Left colon (tissue), 2 donors: Measurements from ENCODE around the gene RPUSD1. TPM values are rescaled to one million over a fixed set of nuclear protein-coding genes. Genes with fewer than 3 reads are reported as not detected.
A peak's percentile ranks its signal among the peaks of the same experiment; 100 is the strongest.
"Not testable (repeated sequence)": the region's sequence is repeated elsewhere in the genome, so short reads cannot be mapped to it uniquely, and the experiment has no call there.

ENCODE experiments used
- ATAC-seq: fragments of 200-7000 bp; cut with Tn5 transposase; one replicate; pipeline ENCODE4 v1.9.1; 2020; ENCODE audit warnings: mild to moderate bottlenecking, moderate library complexity
- DNase-seq, 2 donors: peaks; one replicate each; pipeline ENCODE4 v3.0.0-alpha.2; 2020
- intact Hi-C, 2 donors: fragments of 100-400 bp; cut with DNase I in 1 of 2; cut with micrococcal nuclease in 1 of 2; formaldehyde crosslinking; loops; one replicate each; pipeline versions ENCODE4 v1.11.2 to v1.14.0; 2022; cut with DNase I, micrococcal nuclease
- total RNA-seq, 2 donors: library from RNA; stranded (reverse); fragmentation: NEBNext Ultra II Directional; extraction: Animal tissue kit (Norgen Biotek cat#: 25700); gene quantifications; one replicate each; pipeline ENCODE4 v1.2.1, GENCODE V29; 2021
- donor health status: DM: no; HTN: no; CAD: no.
- donor health status: DM: yes; HTN: yes; CAD: no.

RPUSD1 gene
- total RNA-seq, 2 donors from 2014 or later = 21.3 to 24.1 TPM

DNA sequence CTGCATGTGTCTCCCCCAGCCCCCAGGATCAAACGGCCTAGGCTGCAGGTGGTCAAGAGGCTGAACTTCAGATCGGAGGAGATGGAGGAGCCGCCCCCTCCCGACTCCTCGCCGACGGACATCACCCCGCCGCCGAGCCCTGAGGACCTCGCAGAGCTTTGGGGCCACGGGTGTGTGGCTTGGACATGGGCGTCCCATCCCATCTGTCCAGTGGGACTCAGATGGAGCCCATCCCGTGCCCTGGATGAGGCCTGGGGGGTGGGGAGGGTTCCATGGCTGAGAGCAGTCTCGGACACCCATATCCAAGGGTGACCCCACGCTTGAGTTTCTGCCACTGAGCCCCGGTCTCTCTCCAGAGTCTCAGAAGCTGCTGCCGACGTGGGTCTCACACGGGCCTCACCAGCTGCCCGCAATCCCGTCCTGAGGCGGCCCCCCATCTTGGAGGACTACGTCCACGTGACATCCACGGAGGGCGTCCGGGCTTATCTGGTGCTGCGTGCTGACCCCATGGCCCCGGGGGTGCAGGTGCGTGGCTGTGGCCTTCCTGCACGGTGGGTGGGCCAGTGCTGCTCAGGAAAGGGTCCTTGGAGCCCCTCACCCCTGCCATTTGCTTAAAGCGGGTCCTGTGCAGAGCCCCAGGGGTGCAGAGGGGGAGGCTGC, 1.1 kb upstream of the RPUSD1 start:
- DNase-seq = no peak
- no peak for ATAC-seq
- intact Hi-C loops = no loop called here

DNA sequence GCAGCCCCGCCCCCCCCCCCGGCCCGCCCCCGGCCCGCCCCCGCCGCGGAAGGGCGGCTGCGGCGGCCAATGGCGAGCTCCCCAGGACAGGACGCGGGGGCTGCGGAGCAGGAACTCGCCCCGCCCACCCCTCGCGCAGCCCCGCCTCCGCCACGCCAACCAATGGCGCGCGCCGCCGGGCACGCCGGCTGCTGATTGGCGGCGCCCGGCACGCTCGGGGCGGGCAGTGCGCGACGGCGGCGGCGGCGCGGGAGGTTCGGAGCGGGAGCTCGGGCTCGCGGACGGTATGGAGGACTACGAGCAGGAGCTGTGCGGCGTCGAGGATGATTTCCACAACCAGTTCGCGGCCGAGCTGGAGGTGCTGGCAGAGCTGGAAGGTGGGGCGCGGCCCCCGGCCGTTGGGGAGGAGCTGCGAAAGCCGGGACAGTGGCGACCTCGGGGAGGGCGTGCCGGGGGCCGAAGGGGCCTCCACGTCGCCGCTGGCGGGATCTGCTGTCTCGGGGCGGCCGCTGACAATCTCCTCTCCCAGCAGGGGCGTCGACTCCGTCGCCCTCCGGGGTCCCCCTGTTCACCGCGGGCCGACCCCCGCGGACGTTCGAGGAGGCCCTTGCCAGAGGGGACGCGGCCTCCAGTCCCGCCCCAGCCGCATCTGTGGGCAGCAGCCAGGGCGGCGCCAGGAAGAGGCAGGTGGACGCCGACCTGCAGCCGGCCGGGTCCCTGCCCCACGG, 382 bp upstream of the RPUSD1 start, which contains the start of gene CHTF18:
CHTF18 (plus strand) TSS at position 222 of the 728 bp plus-strand sequence; CDS start at position 287, 65 bp downstream.
- intact Hi-C loops = no loop called here
- peak; percentile 85 to 90 for DNase-seq
- peak; percentile 91 for ATAC-seq

DNA sequence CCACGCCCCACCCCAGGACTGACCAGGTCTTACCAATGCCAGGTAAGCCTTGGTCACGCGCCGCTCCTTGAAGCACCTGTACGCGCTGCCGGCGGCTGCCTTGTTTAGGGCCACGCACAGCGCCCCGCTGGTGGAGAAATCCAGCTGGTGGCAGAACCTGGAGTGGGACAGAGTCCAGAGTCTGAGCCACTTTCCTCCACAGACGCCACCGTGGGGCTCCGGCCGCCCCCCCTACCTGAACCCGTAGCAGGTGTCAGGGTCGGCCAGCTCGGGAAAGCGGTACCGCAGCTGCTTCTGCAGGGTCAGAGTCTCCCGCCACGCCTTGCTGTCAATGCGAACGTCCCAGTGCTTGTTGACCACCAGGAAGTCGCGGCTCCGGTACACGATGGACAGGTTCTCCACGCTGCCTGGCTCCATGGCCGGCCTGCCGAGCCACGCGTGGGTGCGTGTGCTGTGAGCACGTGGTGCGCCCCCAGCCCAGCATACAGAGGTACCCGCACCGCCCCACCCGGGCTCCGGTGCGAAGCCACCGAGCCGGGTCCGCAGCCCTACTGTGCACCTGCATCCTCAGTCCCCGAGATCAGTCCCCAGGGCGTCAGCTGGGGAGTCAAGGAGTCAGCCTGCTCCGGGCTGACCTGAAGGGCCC, 737 bp downstream of the RPUSD1 start:
- intact Hi-C loops = no loop called here
- DNase-seq (peak in 1 of 2 donors; percentile 45), ATAC-seq (peak; percentile 11)

DNA sequence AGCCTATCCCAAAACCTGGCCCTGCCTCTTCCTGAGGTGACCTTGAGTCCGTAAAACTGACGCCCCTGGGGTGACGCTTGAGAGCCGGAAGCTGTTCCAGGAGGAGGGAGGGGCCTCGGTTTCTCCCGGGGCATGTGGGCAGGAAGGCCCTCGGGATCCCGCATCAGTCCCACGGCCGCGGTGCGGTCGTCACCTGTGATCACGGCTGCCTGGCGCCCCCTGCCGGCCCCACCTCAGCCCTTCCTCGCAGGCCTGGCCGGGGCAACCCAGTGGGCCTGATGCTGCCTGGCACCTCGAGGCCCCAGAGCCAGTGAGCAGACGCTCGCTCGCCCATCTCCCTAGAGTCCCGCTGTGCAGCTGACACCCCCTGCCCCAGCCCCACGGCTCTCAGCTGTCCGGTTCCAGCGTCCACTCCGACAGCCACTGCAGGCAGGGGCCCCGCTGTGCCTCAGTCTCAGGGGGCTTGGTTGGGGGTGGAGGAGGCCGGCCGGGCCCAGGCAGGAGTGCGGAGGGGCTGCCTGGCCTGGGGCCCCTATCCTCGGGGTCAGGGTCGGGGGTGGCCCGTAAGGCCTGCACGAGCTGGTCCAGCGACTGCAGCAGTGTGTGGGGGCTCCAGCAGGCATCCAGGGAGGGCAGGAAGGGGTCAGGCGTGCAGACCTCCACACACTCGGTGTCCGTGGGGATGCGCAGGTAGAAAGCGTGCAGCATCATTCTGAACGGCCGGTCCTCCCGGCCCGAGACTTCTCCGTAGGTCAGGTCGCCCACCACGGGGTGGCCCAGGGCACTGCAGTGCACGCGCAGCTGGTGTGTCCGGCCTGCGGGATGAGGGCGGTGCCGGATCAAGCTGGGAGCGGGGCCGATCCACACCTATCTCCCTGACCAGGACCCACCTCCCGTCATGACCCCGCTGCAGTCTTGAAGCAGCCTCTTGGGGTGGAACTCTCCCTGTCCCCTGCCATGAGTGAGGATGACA, 2.3 kb downstream of the RPUSD1 start:
- ATAC-seq = peak; percentile 44
- intact Hi-C loops = loop anchor here in 1 of 2 donors (2.0 kb wide), 1 partner anchor 75 kb away; no protein-coding TSS in a partner anchor

DNA sequence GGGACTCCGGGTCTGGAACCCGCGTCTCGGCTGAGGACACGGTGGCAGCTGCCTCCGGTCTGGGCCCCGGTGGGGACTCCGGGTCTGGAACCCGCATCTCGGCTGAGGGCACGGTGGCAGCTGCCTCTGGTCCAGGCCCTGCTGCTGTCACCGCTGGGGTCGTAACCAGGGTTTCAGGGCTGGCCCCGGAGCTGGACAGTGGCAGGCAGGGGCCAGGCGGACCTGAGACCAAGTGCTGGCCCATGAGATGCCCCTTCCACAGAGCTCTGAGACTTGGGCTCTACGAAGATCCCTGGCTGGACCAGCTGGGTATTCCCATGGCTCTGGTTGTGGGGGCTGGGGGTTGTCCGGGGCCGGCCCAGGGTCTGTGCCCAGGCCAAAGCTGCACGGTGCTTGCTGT, 3.8 kb downstream of the RPUSD1 start:
- ATAC-seq = no peak
- DNase-seq = no peak
- intact Hi-C loops = loop anchor here in 1 of 2 donors (2.0 kb wide), 1 partner anchor 74 kb away; no protein-coding TSS in a partner anchor

More for the DNA sequence above, 2.3 kb downstream of the RPUSD1 start:
- peak in 1 of 2 donors; percentile 86 for DNase-seq

DNA sequence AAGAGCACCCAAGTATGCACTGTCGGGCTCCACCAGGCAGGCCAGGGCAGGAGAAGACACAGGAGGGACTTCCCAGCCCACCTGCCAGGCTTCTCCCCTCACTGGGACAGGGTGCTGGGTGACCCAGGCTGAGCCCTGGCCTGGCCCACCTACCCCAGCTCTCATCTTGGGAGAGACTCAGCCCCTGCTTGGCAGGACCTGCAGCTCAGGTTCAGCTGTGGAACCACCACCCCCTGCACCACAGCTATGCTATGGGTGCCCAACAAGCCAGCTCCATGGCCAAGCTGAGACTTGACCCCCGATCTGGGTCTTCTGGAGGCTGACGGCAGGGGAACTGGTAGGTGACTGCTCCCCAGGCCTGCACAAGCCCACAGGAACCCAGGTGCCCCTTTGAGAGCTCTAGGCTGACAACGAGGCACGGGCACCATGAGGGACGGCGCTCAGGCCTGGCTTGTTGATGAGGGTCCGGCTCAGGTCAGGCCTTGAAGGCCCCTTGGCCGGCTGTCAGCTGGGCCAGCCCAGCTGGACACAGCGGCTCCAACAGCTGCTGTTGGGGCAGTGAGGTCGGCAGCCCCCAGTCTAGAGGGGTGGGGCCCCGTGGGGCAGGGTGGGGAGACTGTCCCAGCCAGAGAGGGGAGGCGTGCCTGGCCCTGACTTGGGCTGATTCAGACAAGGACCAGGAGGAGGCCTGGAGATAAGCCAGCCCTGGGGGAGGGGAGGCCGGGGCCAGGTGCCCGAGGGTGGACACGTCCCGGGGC, 4.6 kb downstream of the RPUSD1 start:
- intact Hi-C loops = loop anchor here in 1 of 2 donors (2.0 kb wide), 1 partner anchor 73 kb away; no protein-coding TSS in a partner anchor
- ATAC-seq = no peak
- DNase-seq = no peak

DNA sequence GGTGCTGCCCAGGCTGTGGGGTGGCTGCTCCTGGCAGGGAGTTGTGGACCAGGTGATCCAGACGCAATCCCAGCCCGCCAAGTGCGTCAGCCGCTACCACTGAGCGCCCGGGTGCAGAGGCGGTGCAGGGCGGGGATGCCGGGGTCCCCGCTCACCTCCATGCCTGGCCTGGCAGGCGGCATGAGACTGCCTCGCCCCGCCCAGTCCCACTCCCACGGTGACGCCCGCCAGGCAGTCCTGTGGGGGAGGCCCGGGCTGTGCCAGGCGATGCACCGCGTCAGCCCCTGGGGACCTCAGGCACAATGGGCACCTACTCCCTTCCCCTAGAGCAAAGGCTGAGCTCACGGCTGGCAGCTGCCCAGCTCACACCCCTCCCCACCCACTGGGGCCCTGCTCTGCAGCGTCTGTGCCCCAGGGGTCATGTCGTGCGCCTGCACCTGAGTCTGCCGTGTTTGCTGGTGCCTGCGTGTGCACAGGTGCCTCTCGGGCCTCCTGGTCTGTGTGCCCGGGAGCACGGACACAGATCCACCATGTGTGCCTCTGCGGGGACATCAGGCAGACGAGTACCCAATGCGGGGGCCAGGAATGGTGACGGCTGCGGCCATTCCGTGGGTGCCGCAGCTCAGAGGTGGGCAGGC, 5.3 kb downstream of the RPUSD1 start:
- intact Hi-C loops = no loop called here
- DNase-seq (no peak), ATAC-seq (peak; percentile 8)

DNA sequence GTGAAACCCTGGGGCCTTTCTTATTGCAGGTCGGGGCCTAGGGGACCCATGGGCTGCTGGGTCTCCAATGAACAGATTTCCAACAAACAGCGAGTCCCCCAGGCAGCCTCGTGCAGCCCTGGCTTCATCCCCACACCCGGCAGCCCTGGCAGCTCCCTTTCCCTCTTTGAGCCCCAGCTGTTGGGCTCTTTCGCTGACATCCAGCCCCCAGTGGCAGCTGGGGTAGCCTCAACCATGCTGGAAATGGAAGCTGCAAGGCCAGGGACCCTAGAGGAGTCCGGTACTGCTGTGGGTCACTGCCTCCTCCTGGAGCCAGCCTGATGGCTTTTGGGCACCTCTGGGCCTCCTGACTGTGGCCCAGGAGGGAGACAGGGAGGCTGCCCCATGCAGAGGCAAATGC, 5.9 kb downstream of the RPUSD1 start:
- DNase-seq (no peak), ATAC-seq (no peak)
- intact Hi-C loops = no loop called here

DNA sequence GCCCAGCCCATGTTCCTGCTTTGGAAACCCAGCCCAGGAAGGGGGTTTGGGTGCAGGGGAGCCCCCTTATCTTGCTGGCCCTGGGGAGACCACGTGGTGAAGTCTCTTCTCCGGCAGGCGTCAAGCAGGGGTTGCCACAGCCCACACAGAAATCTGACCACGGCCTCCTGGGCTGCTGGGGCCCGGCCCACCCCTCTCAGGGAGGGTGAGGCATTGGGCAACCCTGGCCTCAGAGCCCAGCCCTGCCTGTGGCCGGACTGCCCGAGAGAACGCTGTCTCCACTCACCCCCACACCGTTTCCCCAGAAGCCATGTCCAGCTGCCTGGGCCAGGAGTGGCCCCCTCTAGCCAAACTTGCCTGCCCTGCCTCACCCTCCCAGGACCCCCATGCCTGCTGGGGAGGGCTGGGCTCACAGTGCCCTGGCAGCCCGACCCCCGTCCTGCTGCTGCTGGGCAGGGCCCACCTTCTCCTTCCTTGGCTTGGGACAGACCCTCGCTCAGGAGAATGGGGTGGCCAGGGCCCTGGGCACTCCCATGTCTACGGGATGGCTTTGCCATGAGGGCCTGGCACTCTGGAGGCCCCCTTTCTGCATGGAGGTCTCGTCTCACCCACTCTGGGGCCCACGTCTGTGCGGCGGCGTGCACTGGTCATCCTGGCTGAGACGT, 6.7 kb downstream of the RPUSD1 start:
- intact Hi-C loops = no loop called here
- ATAC-seq = no peak
- no peak for DNase-seq

DNA sequence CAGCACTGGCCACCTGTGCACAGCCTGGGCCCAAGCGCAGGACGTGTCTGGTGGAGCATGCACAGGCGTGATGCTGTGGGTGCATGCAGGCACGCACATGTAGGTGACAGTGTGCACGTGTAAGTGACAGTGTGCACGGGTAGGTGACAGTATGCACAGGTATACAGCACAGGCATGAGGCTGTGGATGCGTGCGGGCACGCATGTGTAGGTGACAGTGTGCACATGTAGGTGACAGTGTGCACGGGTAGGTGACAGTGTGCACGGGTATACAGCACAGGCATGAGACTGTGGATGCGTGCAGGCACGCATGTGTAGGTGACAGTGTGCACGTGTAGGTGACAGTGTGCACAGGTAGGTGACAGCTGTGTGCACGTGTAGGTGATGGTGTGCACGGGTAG, 7.9 kb downstream of the RPUSD1 start:
- DNase-seq (no peak), ATAC-seq (no peak)
- intact Hi-C loops = no loop called here

DNA sequence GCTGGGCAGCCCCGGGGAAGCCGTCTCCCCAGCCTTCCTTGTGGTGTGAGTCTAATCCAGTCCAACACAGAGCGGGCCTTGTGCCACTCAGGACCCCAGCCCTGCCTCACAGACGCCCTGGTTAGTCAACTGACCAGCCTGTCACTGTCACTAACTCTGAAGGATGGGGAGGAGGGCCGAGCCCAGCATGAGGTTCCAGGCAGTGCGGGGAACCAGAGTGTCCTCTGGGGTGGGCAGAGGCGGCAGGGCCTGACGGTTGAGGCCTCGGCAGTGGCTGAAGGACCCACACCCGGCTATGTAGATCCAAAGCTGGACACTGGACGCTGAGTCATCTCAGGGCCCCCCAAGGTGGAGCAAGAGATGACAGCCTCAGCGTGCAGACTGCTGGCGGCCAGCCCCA, 8.6 kb downstream of the RPUSD1 start:
- intact Hi-C loops = no loop called here

DNA sequence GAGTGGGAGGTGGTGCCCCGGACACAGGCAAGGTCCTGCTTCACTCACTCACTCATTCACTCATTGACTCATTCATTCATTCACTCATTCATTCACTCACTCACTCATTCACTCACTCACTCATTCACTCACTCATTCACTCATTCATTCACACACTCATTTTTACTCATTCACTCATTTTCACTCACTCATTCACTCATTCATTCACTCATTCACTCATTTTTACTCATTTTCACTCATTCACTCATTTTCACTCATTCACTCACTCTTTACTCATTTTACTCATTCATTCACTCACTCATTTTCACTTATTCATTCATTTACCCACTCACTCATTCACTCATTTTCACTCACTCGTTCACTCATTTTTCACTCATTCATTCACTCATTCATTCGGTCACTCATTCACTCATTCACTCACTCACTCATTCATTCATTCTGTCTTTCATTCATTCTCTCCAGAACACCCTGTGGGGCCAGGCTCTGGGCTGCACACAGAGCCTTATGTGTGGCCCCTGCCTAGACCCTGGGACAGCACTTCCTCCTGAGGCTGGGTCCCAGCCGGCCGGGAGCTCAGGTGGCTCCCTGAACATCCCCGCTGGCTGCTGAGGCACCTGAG, 9.2 kb downstream of the RPUSD1 start:
- DNase-seq (no peak), ATAC-seq (no peak)
- intact Hi-C loops = no loop called here

More for the DNA sequence above, 8.6 kb downstream of the RPUSD1 start:
- DNase-seq (no peak), ATAC-seq (no peak)

DNA sequence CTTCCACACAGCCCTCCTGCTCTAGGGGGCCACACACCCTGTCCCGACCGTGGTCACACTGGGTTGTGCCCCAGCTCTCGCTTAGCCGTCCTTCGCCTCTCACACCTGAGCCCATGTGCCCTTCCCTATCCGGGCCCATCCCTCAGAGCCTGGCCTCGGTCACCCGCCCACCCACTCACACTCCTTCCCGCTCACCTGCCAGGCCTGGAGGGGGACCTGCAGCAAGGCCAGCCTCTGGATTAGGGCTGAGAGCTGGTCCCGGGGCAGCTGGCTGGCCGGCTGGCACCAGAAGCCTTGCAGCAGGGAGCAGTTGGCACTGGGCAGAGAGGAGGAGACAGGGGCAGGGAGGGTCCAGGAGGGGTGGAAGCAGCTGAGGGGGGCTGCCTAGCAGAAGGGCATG, 9.7 kb downstream of the RPUSD1 start:
- no peak for ATAC-seq
- intact Hi-C loops = no loop called here
- no peak for DNase-seq

DNA sequence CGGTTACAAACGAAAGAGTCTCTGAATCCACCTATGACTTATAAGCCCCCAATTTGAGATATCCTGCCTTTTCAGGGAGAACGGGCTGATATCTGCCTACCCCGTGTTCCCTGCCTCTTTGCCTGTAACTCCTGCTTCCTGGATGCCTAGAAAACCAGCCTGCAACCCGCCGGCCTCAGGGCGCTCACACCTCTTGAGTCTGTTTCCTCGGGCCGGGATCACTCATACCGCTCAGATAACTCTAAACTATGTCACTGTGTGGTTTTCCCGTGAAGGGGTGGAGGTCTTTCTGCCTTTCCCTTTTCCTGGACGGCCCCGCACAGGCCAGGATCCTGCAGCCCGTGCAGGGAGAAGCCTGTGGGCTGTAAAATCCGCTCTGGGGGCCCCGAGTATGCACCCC, 10.4 kb downstream of the RPUSD1 start:
- DNase-seq (no peak), ATAC-seq (no peak)
- intact Hi-C loops = no loop called here

DNA sequence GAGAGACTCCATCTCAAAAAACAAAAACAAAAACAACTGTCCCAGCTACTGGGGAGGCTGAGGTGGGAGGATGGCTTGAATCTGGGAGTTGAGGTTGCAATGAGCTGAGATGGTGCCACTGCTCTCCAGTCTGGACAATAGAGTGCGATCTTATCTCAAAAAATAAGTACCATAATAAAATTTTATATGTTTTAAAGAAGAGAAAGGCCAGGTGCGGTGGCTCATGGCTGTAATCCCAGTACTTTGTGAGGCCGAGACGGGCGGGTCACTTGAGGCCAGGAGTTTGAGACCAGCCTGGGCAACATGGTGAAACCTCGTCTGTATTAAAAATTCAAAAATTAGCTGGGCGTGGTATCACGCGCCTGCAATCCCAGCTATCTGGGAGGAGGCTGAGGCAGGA, 11.4 kb downstream of the RPUSD1 start:
- no peak for DNase-seq
- ATAC-seq = no peak
- intact Hi-C loops = no loop called here

DNA sequence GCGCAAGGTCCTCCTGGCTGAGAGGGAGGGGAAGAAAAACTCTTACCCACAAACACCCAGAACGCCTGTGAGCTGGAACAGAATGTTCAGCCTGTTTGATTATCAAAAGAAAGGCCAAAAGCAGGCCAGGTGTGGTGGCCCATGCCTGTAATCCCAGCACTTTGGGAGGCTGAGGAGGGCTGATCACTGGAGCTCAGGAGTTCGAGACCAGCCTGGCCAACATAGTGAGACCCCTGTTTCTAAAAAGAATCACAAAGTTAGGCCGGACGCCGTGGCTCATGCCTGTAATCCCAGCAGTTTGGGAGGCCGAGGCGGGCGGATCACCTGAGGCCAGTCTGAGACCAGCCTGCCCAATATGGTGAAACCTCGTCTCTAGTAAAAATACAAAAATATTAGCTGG, 11.9 kb downstream of the RPUSD1 start:
- intact Hi-C loops, ATAC-seq, DNase-seq: not testable (repeated sequence)
